ENCODE results near the gene EVA1A. TPM values are rescaled to one million over a fixed set of nuclear protein-coding genes. Genes with fewer than 3 reads are reported as not detected.

The EVA1A gene, protein sequence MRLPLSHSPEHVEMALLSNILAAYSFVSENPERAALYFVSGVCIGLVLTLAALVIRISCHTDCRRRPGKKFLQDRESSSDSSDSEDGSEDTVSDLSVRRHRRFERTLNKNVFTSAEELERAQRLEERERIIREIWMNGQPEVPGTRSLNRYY
- total RNA-seq (2022; extraction: Qiagen RNA extraction): 8.0 to 10.3 TPM (median 8.4 TPM) in 5 replicates

GRCh38 chr2:75560768-75561565 lies at the start of gene EVA1A:
TSS of gene EVA1A (minus strand) at chr2:75560939. CDS start at chr2:75518140, 42,799 bp downstream.

Other genes starting within 250 kb of the EVA1A start
- gene MRPL19, start 85.8 kb upstream of the EVA1A start, total RNA-seq (2022; extraction: Qiagen RNA extraction): 68.8 to 74.8 TPM (median 70.8 TPM) in 5 replicates
- gene GCFC2, start 150.0 kb upstream of the EVA1A start, total RNA-seq (2022; extraction: Qiagen RNA extraction): 14.8 to 19.1 TPM (median 15.2 TPM) in 5 replicates

Data from A549 treated with Hydrocortisone at 1 μM for 4 hours (cell line).